H9 (cell line): Measurements from ENCODE around the gene CES2. TPM values are rescaled to one million over a fixed set of nuclear protein-coding genes. Genes with fewer than 3 reads are reported as not detected.

ENCODE experiments used
- DNase-seq: peaks from one replicate; pipeline ENCODE4 v3.0.0-alpha.2; 2017
- H2AFZ ChIP-seq: one replicate; pipeline ENCODE4 v1.6.1; 2013; ENCODE audit warnings: mild to moderate bottlenecking, low read length, control low read depth, moderate library complexity
- H2AK5ac ChIP-seq: 2 replicates; pipeline ENCODE4 v1.6.1; 2013; ENCODE audit warnings: low read length, control low read depth, mixed read lengths; ENCODE audit not compliant: insufficient read length
- H2BK120ac ChIP-seq: one replicate; pipeline ENCODE4 v1.6.1; 2013; ENCODE audit warnings: low read depth, mild to moderate bottlenecking, low read length, control low read depth, inconsistent platforms; ENCODE audit not compliant: poor library complexity, severe bottlenecking
- H2BK12ac ChIP-seq: 2 replicates; pipeline ENCODE4 v1.6.1; 2013; ENCODE audit warnings: low read length, control low read depth, mixed read lengths, low read depth; ENCODE audit not compliant: insufficient read length
- H2BK15ac ChIP-seq: 2 replicates; pipeline ENCODE4 v1.6.1; 2013; ENCODE audit warnings: low read depth, low read length, control low read depth
- H2BK20ac ChIP-seq: one replicate; pipeline ENCODE4 v1.6.1; 2013; ENCODE audit warnings: low read depth, mild to moderate bottlenecking, low read length, control low read depth, inconsistent platforms; ENCODE audit not compliant: poor library complexity, severe bottlenecking
- H2BK5ac ChIP-seq: 2 replicates; pipeline ENCODE4 v1.6.1; 2013; ENCODE audit warnings: low read length, control low read depth, mixed read lengths; ENCODE audit not compliant: insufficient read length
- H3K14ac ChIP-seq: 2 replicates; pipeline ENCODE4 v1.6.1; 2013; ENCODE audit warnings: low read length, control low read depth; ENCODE audit not compliant: insufficient read depth
- H3K18ac ChIP-seq: 2 replicates; pipeline ENCODE4 v1.6.1; 2013; ENCODE audit warnings: low read depth, mild to moderate bottlenecking, mixed read lengths, low read length, control low read depth; ENCODE audit not compliant: insufficient read length
- H3K23ac ChIP-seq: 2 replicates; pipeline ENCODE4 v1.6.1; 2013; ENCODE audit warnings: low read length, control low read depth, mixed read lengths, low read depth; ENCODE audit not compliant: insufficient read length
- H3K23me2 ChIP-seq: 2 replicates; pipeline ENCODE4 v1.6.1; 2013; ENCODE audit warnings: low read depth, mild to moderate bottlenecking, mixed read lengths, low read length, control low read depth; ENCODE audit not compliant: insufficient read length, poor library complexity, severe bottlenecking
- H3K27ac ChIP-seq: 2 replicates; pipeline ENCODE4 v1.5.1; 2013; ENCODE audit warnings: low read length, control low read depth, mixed read lengths, low read depth; ENCODE audit not compliant: insufficient read length
- H3K27me3 ChIP-seq: 2 replicates; pipeline ENCODE4 v1.6.1; 2013; ENCODE audit warnings: low read length, control low read depth, inconsistent platforms; ENCODE audit not compliant: insufficient read depth
- H3K4ac ChIP-seq: 2 replicates; pipeline ENCODE4 v1.6.1; 2013; ENCODE audit warnings: low read depth, mild to moderate bottlenecking, control low read depth, inconsistent platforms, low read length, moderate library complexity
- H3K4me1 ChIP-seq: 2 replicates; pipeline ENCODE4 v1.6.1; 2013; ENCODE audit warnings: low read length, control low read depth, inconsistent platforms; ENCODE audit not compliant: insufficient read depth
- H3K4me2 ChIP-seq: 2 replicates; pipeline ENCODE4 v1.6.1; 2013; ENCODE audit warnings: low read length, control low read depth, mixed read lengths; ENCODE audit not compliant: insufficient read length, insufficient read depth
- H3K56ac ChIP-seq: 2 replicates; pipeline ENCODE4 v1.6.1; 2013; ENCODE audit warnings: low read depth, mild to moderate bottlenecking, mixed read lengths, low read length, control low read depth; ENCODE audit not compliant: insufficient read length
- H3K79me1 ChIP-seq: 2 replicates; pipeline ENCODE4 v1.6.1; 2013; ENCODE audit warnings: low read depth, mild to moderate bottlenecking, moderate library complexity, low read length, control low read depth, inconsistent platforms; ENCODE audit not compliant: insufficient read depth, poor library complexity, severe bottlenecking
- H3K79me2 ChIP-seq: 2 replicates; pipeline ENCODE4 v1.6.1; 2013; ENCODE audit warnings: low read length, control low read depth, inconsistent platforms; ENCODE audit not compliant: insufficient read depth
- H3K9ac ChIP-seq: 2 replicates; pipeline ENCODE4 v1.6.1; 2013; ENCODE audit warnings: low read length, control low read depth, mixed read lengths; ENCODE audit not compliant: insufficient read length; ENCODE audit errors: extremely low read depth
- H3K9me3 ChIP-seq: one replicate; pipeline ENCODE4 v1.6.1; 2013; ENCODE audit warnings: low read depth, low read length, inconsistent platforms; ENCODE audit not compliant: control insufficient read depth
- H3T11ph ChIP-seq: one replicate; pipeline ENCODE4 v1.6.1; 2013; ENCODE audit warnings: mild to moderate bottlenecking, low read length, control low read depth, inconsistent platforms
- H4K20me1 ChIP-seq: one replicate; pipeline ENCODE4 v1.6.1; 2013; ENCODE audit not compliant: control insufficient read depth, insufficient read length, insufficient read depth
- H4K5ac ChIP-seq: 2 replicates; pipeline ENCODE4 v1.6.1; 2013; ENCODE audit warnings: low read depth, mild to moderate bottlenecking, mixed read lengths, low read length, control low read depth; ENCODE audit not compliant: insufficient read length
- H4K8ac ChIP-seq: replicated peaks from 2 replicates; pipeline ENCODE4 v1.6.1; 2013; ENCODE audit warnings: low read length, control low read depth, mixed read lengths, low read depth; ENCODE audit not compliant: insufficient read length
- H4K91ac ChIP-seq: 2 replicates; pipeline ENCODE4 v1.6.1; 2013; ENCODE audit warnings: low read depth, mild to moderate bottlenecking, moderate library complexity, mixed read lengths, low read length, control low read depth; ENCODE audit not compliant: insufficient read length
- H3K27ac Mint-ChIP-seq, 3 experiments: 2 replicates in 2 of 3; 3 replicates in 1 of 3; pipeline ENCODE4 v1.8.0; 2020 to 2021; ENCODE audit warnings: mixed read lengths in 3 of 3, mild to moderate bottlenecking in 1 of 3, moderate library complexity in 1 of 3
- H3K27me3 Mint-ChIP-seq: 2 replicates; pipeline ENCODE4 v1.8.0; 2021; ENCODE audit warnings: low read depth, mild to moderate bottlenecking, moderate library complexity, mixed read lengths
- H3K36me3 Mint-ChIP-seq, 3 experiments: 2 replicates in 2 of 3; 3 replicates in 1 of 3; pipeline ENCODE4 v1.8.0; 2020 to 2021; ENCODE audit warnings: low read depth in 3 of 3, mixed read lengths in 3 of 3; ENCODE audit not compliant: insufficient read depth in 1 of 3
- H3K4me1 Mint-ChIP-seq, 2 experiments: 2 replicates each; pipeline ENCODE4 v1.8.0; 2020; ENCODE audit warnings: mixed read lengths in 2 of 2
- H3K4me3 Mint-ChIP-seq, 2 experiments: 2 replicates in 1 of 2; 3 replicates in 1 of 2; pipeline ENCODE4 v1.8.0; 2020 to 2021; ENCODE audit warnings: mild to moderate bottlenecking in 2 of 2, mixed read lengths in 2 of 2, moderate library complexity in 1 of 2
- H3K9me3 Mint-ChIP-seq, 2 experiments: 2 replicates in 1 of 2; 3 replicates in 1 of 2; pipeline ENCODE4 v1.8.0; 2020; ENCODE audit warnings: mild to moderate bottlenecking in 2 of 2, mixed read lengths in 2 of 2, moderate library complexity in 1 of 2
- WGBS: extraction: QIAGEN DNeasy Blood & Tissue Kit; methylation state at CpG from one replicate; pipeline ENCODE4 v1.1.7; 2013; ENCODE audit warnings: missing lambda C conversion rate, low lambda C conversion rate, mixed read lengths; ENCODE audit not compliant: insufficient read length; ENCODE audit errors: extremely low coverage; 5-methylcytosine and 5-hydroxymethylcytosine counted together
- total RNA-seq: library from RNA; stranded (reverse); gene quantifications from 2 replicates; pipeline ENCODE4 v1.2.1, GENCODE V29; 2021
- TF ChIP-seq, protein P1 (sequence below): fragments of 200-600 bp; sonication (generic); conservative IDR thresholded peaks from 3 replicates; pipeline ENCODE4 v1.8.0; 2021; ENCODE audit warnings: antibody characterized with exemption, mild to moderate bottlenecking

The CES2 gene
- total RNA-seq, 1 experiment from 2014 or later, result 28.2 TPM

DNA sequence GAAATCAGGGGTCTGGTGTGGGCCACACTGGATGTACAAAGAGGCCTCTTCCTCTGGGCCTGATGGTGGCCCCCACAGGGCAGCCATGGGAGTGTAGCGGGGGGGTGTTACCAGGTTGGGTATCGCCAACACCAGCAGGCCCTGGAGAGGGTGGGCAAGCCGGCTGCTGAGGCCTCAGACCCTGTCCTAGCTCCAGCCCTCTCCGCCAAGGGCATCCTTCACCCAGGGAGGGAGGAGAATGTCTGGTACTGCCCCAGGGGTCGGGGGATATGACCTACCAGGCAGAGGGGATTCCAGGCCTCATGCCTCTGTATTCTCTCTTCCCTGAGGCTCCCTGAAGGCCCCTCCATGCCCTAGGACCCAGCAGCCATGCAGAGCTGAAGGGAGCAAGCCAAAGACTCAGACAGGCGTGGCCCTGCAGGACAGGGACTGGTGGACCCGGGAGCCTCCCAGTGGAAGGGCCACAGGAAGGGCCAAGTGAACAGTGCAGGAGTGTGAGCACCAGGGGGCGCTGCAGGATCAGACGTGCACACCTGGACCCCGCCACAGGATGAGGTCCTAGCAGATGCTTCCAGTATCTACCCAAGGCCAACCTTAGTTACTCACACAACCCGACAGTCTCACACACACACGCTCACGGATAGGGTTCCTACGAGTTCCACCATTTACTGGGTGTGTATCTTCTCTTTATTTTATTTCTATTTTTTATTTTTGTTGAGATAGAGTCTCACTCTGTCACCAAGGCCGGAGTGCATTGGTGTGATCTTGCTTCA, 42.2 kb downstream of the CES2 start:
- Histone ChIP-seq H3K4me1 (no peaks in the 10 kb centered on the region; the same call in 1 of the 2 replicates), H3T11ph (no peak overlapping the region), H2AK5ac (no peak overlapping the region), H3K27ac (no peak overlapping the region), H4K91ac (no peak overlapping the region), H3K4ac (no peak overlapping the region), H3K56ac (no peak overlapping the region), H3K18ac (no peak overlapping the region), H2BK120ac (no peak overlapping the region), H2BK12ac (no peak overlapping the region), H3K79me2 (no peaks in the 10 kb centered on the region), H4K5ac (no peak overlapping the region), H3K79me1 (no peaks in the 10 kb centered on the region), H2AFZ (no peak overlapping the region), H3K9me3 (no peaks in the 10 kb centered on the region), H3K23ac (no peak overlapping the region), H4K20me1 (no peaks in the 10 kb centered on the region), H2BK20ac (no peak overlapping the region), H2BK15ac (no peak overlapping the region), H4K8ac (no peak overlapping the region), H3K4me2 (no peak overlapping the region), H3K14ac (no peak overlapping the region; the same call in 1 of the 2 replicates), H3K23me2 (no peaks in the 10 kb centered on the region), H2BK5ac (no peak overlapping the region), H3K9ac (no peak overlapping the region), H3K27me3 (no peaks in the 10 kb centered on the region)
- no peak overlapping the region for H3K27ac Mint-ChIP-seq
- peaks cover 10% of the 10 kb centered on the region for H3K27me3 Mint-ChIP-seq
- H3K4me1 Mint-ChIP-seq, result peaks cover 10 to 12% of the 10 kb centered on the region in 2 experiments
- TF ChIP-seq, protein P1, sequence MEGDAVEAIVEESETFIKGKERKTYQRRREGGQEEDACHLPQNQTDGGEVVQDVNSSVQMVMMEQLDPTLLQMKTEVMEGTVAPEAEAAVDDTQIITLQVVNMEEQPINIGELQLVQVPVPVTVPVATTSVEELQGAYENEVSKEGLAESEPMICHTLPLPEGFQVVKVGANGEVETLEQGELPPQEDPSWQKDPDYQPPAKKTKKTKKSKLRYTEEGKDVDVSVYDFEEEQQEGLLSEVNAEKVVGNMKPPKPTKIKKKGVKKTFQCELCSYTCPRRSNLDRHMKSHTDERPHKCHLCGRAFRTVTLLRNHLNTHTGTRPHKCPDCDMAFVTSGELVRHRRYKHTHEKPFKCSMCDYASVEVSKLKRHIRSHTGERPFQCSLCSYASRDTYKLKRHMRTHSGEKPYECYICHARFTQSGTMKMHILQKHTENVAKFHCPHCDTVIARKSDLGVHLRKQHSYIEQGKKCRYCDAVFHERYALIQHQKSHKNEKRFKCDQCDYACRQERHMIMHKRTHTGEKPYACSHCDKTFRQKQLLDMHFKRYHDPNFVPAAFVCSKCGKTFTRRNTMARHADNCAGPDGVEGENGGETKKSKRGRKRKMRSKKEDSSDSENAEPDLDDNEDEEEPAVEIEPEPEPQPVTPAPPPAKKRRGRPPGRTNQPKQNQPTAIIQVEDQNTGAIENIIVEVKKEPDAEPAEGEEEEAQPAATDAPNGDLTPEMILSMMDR, result peak; percentile 98
- no peaks in the 10 kb centered on the region for H3K36me3 Mint-ChIP-seq
- peak overlapping the region in 1 of 2 experiments; percentile 46; a peak in 2 of 5 replicates for H3K4me3 Mint-ChIP-seq
- H3K9me3 Mint-ChIP-seq, result no peaks in the 10 kb centered on the region; a peak in 1 of 5 replicates
- DNase-seq, result peak; percentile 92
- no CpG with 5 or more reads among the region's 15 CpGs for WGBS
